Measurements from ENCODE around the gene PRKCZ.

PRKCZ gene

DNA sequence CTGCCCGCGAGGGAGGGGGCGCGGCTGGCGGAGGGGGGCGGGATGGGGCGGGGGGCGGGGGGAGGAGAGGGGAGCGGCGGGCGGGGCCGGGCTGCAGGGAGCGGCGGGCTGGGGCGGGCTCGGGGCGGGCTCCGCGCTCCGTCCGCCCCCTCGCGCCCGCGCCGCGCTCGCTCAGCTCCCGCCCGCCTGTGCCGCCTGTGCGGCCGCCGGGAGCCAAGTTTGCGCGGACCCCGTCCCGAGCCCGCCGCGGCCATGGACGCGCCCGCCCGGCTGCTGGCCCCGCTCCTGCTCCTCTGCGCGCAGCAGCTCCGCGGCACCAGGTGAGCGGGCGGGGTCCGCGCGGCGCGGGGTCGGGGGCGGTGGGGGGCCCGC lies 31.1 kb upstream of the PRKCZ start, which contains the start of gene GABRD:
GABRD (plus strand) TSS at position 174 of the 372 bp plus-strand sequence; CDS start at position 253, 79 bp downstream.
- no peak within 1 kb of the TSS for H4K91ac ChIP-seq (ENCODE audit: low read depth, low read length, poor library complexity)
- DNase-seq (ENCODE audit: low spot score), result no peak

GRCh38 chr1:2019571-2020309 lies 30.5 kb upstream of the PRKCZ start:
- H2BK12ac ChIP-seq (ENCODE audit: low read length), result no peak overlapping the region
- H3K27me3 ChIP-seq (ENCODE audit: control insufficient read depth in 3 of 3, insufficient read depth in 3 of 3, low read depth in 1 of 3, low read length in 3 of 3), result peaks cover 10 to 86% (median 37%) of the 10 kb centered on the region in 3 experiments
- H2BK120ac ChIP-seq (ENCODE audit: low read depth, low read length), result no peak overlapping the region
- H4K8ac ChIP-seq (ENCODE audit: low read depth, low read length), result no peak overlapping the region
- no CpG with 5 or more reads among the region's 61 CpGs for WGBS, 2 donors (ENCODE audit: extremely low coverage in 2 of 2, insufficient read length in 2 of 2, insufficient replicate concordance in 1 of 2)
- H2AFZ ChIP-seq (ENCODE audit: low read length), result no peak overlapping the region
- H2AK5ac ChIP-seq (ENCODE audit: low read depth, low read length), result no peak overlapping the region
- peak; percentile 61 for DNase-seq (ENCODE audit: low spot score)
- no peak overlapping the region for H2BK5ac ChIP-seq (ENCODE audit: low read length)
- H3K4ac ChIP-seq (ENCODE audit: low read length), result no peak overlapping the region
- H3K23ac ChIP-seq (ENCODE audit: low read depth, low read length, poor library complexity), result peak overlapping the region; percentile 82
- no peak overlapping the region for H3K18ac ChIP-seq (ENCODE audit: low read length)
- no peak overlapping the region for H3K14ac ChIP-seq (ENCODE audit: low read length)
- H3K79me1 ChIP-seq (ENCODE audit: low read depth, low read length), result peaks cover 3% of the 10 kb centered on the region
- H3K4me3 ChIP-seq (ENCODE audit: low read length in 2 of 2), result no peak overlapping the region
- H3K4me1 ChIP-seq (ENCODE audit: control insufficient read depth in 2 of 2, insufficient read depth in 1 of 2, low read depth in 1 of 2, low read length in 2 of 2), result peaks cover 0 to 2% of the 10 kb centered on the region in 2 donors
- H3K4me2 ChIP-seq (ENCODE audit: insufficient read depth, low read length, poor library complexity, severe bottlenecking), result peak overlapping the region; percentile 67
- no peaks in the 10 kb centered on the region for H3K36me3 ChIP-seq (replicated peaks in 1 of 2; ENCODE audit: control insufficient read depth in 2 of 2, insufficient read depth in 2 of 2, low read length in 2 of 2)
- no peak overlapping the region for H3K9ac ChIP-seq (ENCODE audit: low read depth, low read length, poor library complexity)
- H2BK15ac ChIP-seq (ENCODE audit: low read length), result no peak overlapping the region
- H3K9me3 ChIP-seq (replicated peaks in 1 of 2; ENCODE audit: control insufficient read depth in 2 of 2, insufficient read depth in 1 of 2, low read depth in 1 of 2, low read length in 2 of 2), result no peaks in the 10 kb centered on the region
- no peak overlapping the region for H3K27ac ChIP-seq (replicated peaks; ENCODE audit: low read length)
- no peak overlapping the region for H4K91ac ChIP-seq (ENCODE audit: low read depth, low read length, poor library complexity)

More for the DNA sequence above, 31.1 kb upstream of the PRKCZ start, which contains the start of gene GABRD:
- Histone ChIP-seq H3K27ac (replicated peaks; ENCODE audit: low read length) (no peak within 1 kb of the TSS), H2BK12ac (ENCODE audit: low read length) (peak within 1 kb of the TSS; percentile 34), H3K9ac (ENCODE audit: low read depth, low read length, poor library complexity) (peak within 1 kb of the TSS; percentile 50), H2BK15ac (ENCODE audit: low read length) (no peak within 1 kb of the TSS), H3K36me3 (replicated peaks in 1 of 2; ENCODE audit: control insufficient read depth in 2 of 2, insufficient read depth in 2 of 2, low read length in 2 of 2) (no peaks in the 10 kb centered on the region), H3K14ac (ENCODE audit: low read length) (no peak within 1 kb of the TSS), H3K18ac (ENCODE audit: low read length) (peak within 1 kb of the TSS; percentile 85), H3K79me1 (ENCODE audit: low read depth, low read length) (peaks cover 3% of the 10 kb centered on the region), H2BK120ac (ENCODE audit: low read depth, low read length) (no peak within 1 kb of the TSS), H3K9me3 (replicated peaks in 1 of 2; ENCODE audit: control insufficient read depth in 2 of 2, insufficient read depth in 1 of 2, low read depth in 1 of 2, low read length in 2 of 2) (no peaks in the 10 kb centered on the region), H2BK5ac (ENCODE audit: low read length) (no peak within 1 kb of the TSS), H3K4me1 (ENCODE audit: control insufficient read depth in 2 of 2, insufficient read depth in 1 of 2, low read depth in 1 of 2, low read length in 2 of 2) (peaks cover 0 to 2% of the 10 kb centered on the region in 2 donors), H2AK5ac (ENCODE audit: low read depth, low read length) (no peak within 1 kb of the TSS), H3K4me2 (ENCODE audit: insufficient read depth, low read length, poor library complexity, severe bottlenecking) (peak within 1 kb of the TSS; percentile 67), H3K27me3 (ENCODE audit: control insufficient read depth in 3 of 3, insufficient read depth in 3 of 3, low read depth in 1 of 3, low read length in 3 of 3) (peaks cover 10 to 91% (median 37%) of the 10 kb centered on the region in 3 experiments), H3K4me3 (ENCODE audit: low read length in 2 of 2) (peak within 1 kb of the TSS in 1 of 2 donors; percentile 44), H3K4ac (ENCODE audit: low read length) (no peak within 1 kb of the TSS), H2AFZ (ENCODE audit: low read length) (peak within 1 kb of the TSS; percentile 11), H4K8ac (ENCODE audit: low read depth, low read length) (no peak within 1 kb of the TSS), H3K23ac (ENCODE audit: low read depth, low read length, poor library complexity) (peak within 1 kb of the TSS; percentile 82)
- WGBS, 2 donors (ENCODE audit: extremely low coverage in 2 of 2, insufficient read length in 2 of 2, insufficient replicate concordance in 1 of 2), result no CpG with 5 or more reads among the region's 60 CpGs

DNA sequence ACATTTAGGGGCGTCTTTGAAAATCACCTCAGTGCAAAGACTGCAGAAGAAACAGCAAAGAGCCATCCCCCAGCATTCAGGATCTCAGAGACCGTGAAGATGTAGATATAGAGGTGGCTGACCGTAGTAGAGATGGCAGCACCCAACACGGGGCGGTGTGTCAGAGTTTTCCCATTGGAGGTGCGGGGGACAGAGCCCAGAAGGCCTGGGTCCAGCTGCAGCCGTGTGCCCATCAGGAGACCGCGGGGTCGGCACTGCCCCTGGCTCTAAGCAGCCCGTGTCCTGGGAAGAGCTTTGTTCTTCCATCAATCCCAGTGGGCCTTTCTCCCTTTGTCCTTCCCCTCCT lies 29.9 kb upstream of the PRKCZ start:
- H3K4me1 ChIP-seq (ENCODE audit: control insufficient read depth in 2 of 2, insufficient read depth in 1 of 2, low read depth in 1 of 2, low read length in 2 of 2), result peaks cover 0 to 2% of the 10 kb centered on the region in 2 donors
- H2BK120ac ChIP-seq (ENCODE audit: low read depth, low read length), result no peak overlapping the region
- H4K8ac ChIP-seq (ENCODE audit: low read depth, low read length), result no peak overlapping the region
- H3K27me3 ChIP-seq (ENCODE audit: control insufficient read depth in 3 of 3, insufficient read depth in 3 of 3, low read depth in 1 of 3, low read length in 3 of 3), result peaks cover 10 to 86% (median 37%) of the 10 kb centered on the region in 3 experiments
- no peak overlapping the region for H2AFZ ChIP-seq (ENCODE audit: low read length)
- no peak overlapping the region for H3K23ac ChIP-seq (ENCODE audit: low read depth, low read length, poor library complexity)
- no peak overlapping the region for H2BK5ac ChIP-seq (ENCODE audit: low read length)
- H3K9me3 ChIP-seq (replicated peaks in 1 of 2; ENCODE audit: control insufficient read depth in 2 of 2, insufficient read depth in 1 of 2, low read depth in 1 of 2, low read length in 2 of 2), result no peaks in the 10 kb centered on the region
- no peak overlapping the region for H3K27ac ChIP-seq (replicated peaks; ENCODE audit: low read length)
- WGBS, 2 donors (ENCODE audit: extremely low coverage in 2 of 2, insufficient read length in 2 of 2, insufficient replicate concordance in 1 of 2), result no CpG with 5 or more reads among the region's 11 CpGs
- peaks cover 3% of the 10 kb centered on the region for H3K79me1 ChIP-seq (ENCODE audit: low read depth, low read length)
- no peak overlapping the region for H2BK12ac ChIP-seq (ENCODE audit: low read length)
- no peak overlapping the region for H3K4me3 ChIP-seq (ENCODE audit: low read length in 2 of 2)
- no peak overlapping the region for H3K4me2 ChIP-seq (ENCODE audit: insufficient read depth, low read length, poor library complexity, severe bottlenecking)
- no peak overlapping the region for H3K18ac ChIP-seq (ENCODE audit: low read length)
- H4K91ac ChIP-seq (ENCODE audit: low read depth, low read length, poor library complexity), result no peak overlapping the region
- no peaks in the 10 kb centered on the region for H3K36me3 ChIP-seq (replicated peaks in 1 of 2; ENCODE audit: control insufficient read depth in 2 of 2, insufficient read depth in 2 of 2, low read length in 2 of 2)
- no peak overlapping the region for H3K4ac ChIP-seq (ENCODE audit: low read length)
- DNase-seq (ENCODE audit: low spot score), result no peak
- no peak overlapping the region for H3K14ac ChIP-seq (ENCODE audit: low read length)
- no peak overlapping the region for H3K9ac ChIP-seq (ENCODE audit: low read depth, low read length, poor library complexity)
- H2BK15ac ChIP-seq (ENCODE audit: low read length), result no peak overlapping the region
- no peak overlapping the region for H2AK5ac ChIP-seq (ENCODE audit: low read depth, low read length)

GRCh38 chr1:2021550-2021949 lies 28.7 kb upstream of the PRKCZ start:
- H2BK15ac ChIP-seq (ENCODE audit: low read length), result no peak overlapping the region
- peaks cover 0 to 2% of the 10 kb centered on the region in 2 donors for H3K4me1 ChIP-seq (ENCODE audit: control insufficient read depth in 2 of 2, insufficient read depth in 1 of 2, low read depth in 1 of 2, low read length in 2 of 2)
- no peak overlapping the region for H2BK12ac ChIP-seq (ENCODE audit: low read length)
- H3K23ac ChIP-seq (ENCODE audit: low read depth, low read length, poor library complexity), result peak overlapping the region; percentile 45
- H2AFZ ChIP-seq (ENCODE audit: low read length), result no peak overlapping the region
- H4K91ac ChIP-seq (ENCODE audit: low read depth, low read length, poor library complexity), result no peak overlapping the region
- H2BK120ac ChIP-seq (ENCODE audit: low read depth, low read length), result no peak overlapping the region
- H3K4ac ChIP-seq (ENCODE audit: low read length), result no peak overlapping the region
- no peak overlapping the region for H2AK5ac ChIP-seq (ENCODE audit: low read depth, low read length)
- peak overlapping the region; percentile 61 for H3K14ac ChIP-seq (ENCODE audit: low read length)
- H3K9ac ChIP-seq (ENCODE audit: low read depth, low read length, poor library complexity), result peak overlapping the region; percentile 7
- no peaks in the 10 kb centered on the region for H3K9me3 ChIP-seq (replicated peaks in 1 of 2; ENCODE audit: control insufficient read depth in 2 of 2, insufficient read depth in 1 of 2, low read depth in 1 of 2, low read length in 2 of 2)
- no CpG with 5 or more reads among the region's 25 CpGs for WGBS, 2 donors (ENCODE audit: extremely low coverage in 2 of 2, insufficient read length in 2 of 2, insufficient replicate concordance in 1 of 2)
- no peak for DNase-seq (ENCODE audit: low spot score)
- H2BK5ac ChIP-seq (ENCODE audit: low read length), result peak overlapping the region; percentile 35
- H3K36me3 ChIP-seq (replicated peaks in 1 of 2; ENCODE audit: control insufficient read depth in 2 of 2, insufficient read depth in 2 of 2, low read length in 2 of 2), result no peaks in the 10 kb centered on the region
- no peak overlapping the region for H4K8ac ChIP-seq (ENCODE audit: low read depth, low read length)
- H3K27ac ChIP-seq (replicated peaks; ENCODE audit: low read length), result no peak overlapping the region
- peaks cover 3% of the 10 kb centered on the region for H3K79me1 ChIP-seq (ENCODE audit: low read depth, low read length)
- no peak overlapping the region for H3K18ac ChIP-seq (ENCODE audit: low read length)
- H3K4me3 ChIP-seq (ENCODE audit: low read length in 2 of 2), result no peak overlapping the region
- no peak overlapping the region for H3K4me2 ChIP-seq (ENCODE audit: insufficient read depth, low read length, poor library complexity, severe bottlenecking)
- H3K27me3 ChIP-seq (ENCODE audit: control insufficient read depth in 3 of 3, insufficient read depth in 3 of 3, low read depth in 1 of 3, low read length in 3 of 3), result peaks cover 10 to 83% (median 37%) of the 10 kb centered on the region in 3 experiments

Data from neuronal stem cell (in vitro differentiated cells).